GM19324 (cell line): ENCODE results near the gene FGD5.
"Not testable (repeated sequence)": the region's sequence is repeated elsewhere in the genome, so short reads cannot be mapped to it uniquely, and the experiment has no call there.

Source experiments
- ATAC-seq: cut with Tn5 transposase; IDR thresholded peaks from one replicate; pipeline ENCODE4 v1.9.1; 2021; ENCODE audit warnings: mild to moderate bottlenecking, moderate library complexity; ENCODE audit not compliant: unreplicated experiment, low FRiP score

The FGD5 gene

DNA sequence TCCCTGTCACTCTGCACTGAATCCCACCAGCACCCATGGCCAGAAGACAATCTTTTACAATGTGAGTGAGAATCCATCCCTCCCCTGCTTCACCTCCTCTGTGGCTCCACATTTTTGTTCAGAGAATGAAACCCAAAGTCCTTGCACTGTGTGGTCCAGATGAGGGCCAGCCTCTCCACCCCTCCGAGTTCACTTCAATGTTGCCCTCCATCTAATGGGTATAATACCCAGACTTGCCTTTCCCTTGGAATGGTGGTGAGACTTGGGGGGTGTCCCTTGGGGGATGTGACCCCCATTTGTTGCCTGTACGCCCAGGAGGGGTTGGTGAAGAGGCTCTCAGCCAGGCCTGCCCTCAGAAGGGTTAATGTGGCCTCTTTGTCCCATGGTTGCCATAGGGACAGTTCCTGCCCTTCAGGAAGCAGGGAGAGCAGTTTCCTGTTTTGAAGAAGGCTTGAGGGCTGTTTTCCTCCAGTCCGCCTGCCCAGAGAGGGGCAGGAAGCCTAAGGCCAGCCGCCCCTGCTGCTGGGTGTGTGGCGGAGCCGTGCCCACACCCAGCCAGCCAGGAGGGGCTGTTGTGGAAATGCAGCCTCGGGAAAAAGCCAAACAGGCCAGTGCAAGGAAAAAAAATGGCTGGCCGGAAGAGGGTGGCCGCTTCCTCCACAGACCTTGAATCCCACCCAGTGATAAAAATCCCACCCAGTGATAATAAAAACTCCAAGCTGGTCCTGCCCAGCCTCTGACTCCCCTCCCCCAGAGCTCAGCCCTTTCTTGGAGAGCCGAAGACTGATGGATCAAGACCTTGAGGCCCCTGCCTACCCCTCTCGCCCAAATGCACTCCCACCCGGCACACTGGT is 14.6 kb upstream of the FGD5 start:
- no peak for ATAC-seq

DNA sequence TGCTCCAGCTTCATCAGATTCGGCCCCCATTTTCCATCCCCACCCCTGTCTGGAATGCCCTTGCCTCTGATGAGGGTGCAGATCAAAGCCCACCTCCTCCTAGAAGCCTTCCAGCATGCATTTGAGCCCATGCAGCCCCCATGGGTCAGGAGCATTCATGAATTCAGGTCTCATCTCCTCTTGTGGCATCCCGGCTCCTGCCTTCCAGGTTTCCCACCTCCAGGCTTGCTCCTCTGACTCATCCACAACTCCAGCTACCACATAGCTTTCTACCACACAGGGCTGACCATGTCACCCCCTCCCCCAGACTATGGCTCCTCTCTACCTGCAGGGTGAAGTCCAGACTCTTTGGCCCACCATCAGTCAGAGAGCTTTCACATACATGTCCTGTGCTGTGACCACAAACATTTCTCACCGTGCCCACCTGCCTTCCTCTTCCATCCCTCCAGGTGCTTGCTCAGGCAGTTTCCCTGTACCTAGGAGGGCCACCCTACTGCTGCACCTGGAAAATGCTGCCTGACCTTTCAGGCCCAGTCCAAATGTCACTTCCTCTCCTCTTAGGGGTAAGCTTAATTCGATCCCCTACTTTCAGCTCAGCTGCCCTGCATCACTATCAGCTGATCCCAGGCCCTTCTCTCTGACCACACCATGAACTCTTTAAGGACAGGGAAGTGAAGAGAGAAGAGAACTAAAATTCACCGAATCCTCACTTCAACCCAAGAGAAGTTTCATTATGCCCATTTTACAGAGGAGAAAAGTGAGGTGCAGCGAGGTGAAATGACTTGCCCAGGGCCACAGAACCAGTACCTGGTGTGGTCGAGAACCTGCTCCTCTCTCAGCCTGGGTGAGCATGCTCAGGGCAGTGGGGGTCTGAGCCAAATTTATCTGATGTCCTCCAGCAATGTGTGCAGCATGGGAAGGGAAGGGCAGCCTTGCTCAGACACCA is 13.7 kb upstream of the FGD5 start:
- no peak for ATAC-seq

- ATAC-seq: no peak
Observed at GRCh38 chr3:14805961-14806537, 12.7 kb upstream of the FGD5 start.

DNA sequence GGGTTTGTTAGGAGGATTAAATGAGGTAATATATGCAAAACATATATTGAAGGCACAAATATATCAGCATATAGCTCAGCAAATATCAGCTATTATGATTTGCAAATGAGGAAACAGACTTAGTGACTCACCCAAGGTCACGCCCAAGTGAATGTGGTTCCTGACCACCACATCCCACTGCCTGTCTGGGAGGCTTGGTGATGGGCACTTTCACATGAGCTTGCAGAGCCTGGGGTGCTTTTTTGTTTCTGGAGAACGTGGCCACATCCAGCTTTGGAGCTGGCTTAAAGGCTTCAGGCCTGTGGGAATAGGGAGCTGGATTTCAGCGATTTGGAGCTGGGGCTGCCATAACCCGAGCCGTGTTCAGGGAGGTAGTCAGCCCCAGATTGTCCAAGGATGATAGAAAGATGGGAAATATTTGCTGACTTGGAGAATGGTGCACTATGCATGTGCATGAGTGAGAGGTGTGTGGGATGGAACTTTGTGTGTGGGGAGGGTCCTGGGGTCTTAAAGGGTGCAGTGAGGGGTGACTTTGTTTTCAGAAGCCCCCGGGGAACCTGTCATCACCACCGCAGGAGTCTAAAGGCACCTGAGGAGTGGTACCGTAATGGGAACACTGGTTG is 12.0 kb upstream of the FGD5 start:
- ATAC-seq: no peak

- no peak for ATAC-seq
Observed at GRCh38 chr3:14808025-14808424, 10.7 kb upstream of the FGD5 start.

DNA sequence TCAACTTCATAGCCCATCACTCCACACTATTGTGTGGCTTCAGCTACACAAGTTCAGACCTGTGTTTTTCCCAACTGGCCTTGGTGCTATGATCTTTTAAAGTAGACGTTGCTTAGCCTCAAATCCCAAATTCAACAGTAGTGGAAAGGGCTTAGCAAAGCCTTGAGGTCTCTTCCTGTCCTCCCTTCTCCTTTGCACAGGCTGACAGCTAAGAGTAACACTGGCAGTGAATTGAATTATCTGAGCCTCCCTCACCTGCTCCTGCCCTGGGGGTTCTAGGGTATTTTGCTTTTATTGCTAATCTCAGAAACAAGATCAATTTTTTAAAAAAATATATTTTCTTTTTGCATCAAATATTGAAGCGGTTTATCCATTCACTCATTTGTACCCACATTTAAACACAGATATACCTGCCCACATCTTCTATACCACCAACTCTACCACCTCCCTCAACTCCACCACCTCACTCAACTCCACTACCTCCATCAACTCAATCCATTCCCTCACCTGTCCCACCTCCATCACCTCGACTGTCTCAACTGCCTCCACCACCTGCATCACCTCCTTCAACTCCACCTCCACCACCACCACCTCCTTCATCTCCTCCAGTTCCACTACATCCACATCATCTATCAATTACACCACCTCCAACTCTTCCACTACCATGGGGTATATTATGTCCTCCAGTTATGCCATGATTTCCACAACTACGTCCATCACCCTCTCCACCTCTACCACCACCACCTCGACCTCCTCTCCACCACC is 10.1 kb upstream of the FGD5 start:
- ATAC-seq: no peak

DNA sequence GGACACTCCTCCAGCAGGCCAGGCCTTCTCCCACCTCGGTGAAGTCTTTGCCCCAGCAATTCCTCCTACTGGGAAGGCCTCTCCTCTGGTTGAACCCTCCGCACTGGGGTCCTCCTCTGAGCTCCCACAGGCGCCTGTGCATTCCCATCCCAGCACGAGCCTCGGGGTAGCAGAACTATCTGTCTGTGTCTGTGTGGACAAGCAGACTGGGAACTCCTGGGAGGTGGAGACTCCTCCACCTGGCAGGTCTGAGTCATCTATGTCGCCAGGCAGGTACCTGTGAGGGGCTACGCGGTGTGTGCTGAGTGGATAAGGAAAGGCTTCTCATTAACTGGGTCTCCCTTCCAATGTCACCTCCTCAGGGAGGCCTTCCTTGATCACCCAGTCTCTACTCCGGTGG is 9.2 kb upstream of the FGD5 start:
- ATAC-seq: not testable (repeated sequence)

DNA sequence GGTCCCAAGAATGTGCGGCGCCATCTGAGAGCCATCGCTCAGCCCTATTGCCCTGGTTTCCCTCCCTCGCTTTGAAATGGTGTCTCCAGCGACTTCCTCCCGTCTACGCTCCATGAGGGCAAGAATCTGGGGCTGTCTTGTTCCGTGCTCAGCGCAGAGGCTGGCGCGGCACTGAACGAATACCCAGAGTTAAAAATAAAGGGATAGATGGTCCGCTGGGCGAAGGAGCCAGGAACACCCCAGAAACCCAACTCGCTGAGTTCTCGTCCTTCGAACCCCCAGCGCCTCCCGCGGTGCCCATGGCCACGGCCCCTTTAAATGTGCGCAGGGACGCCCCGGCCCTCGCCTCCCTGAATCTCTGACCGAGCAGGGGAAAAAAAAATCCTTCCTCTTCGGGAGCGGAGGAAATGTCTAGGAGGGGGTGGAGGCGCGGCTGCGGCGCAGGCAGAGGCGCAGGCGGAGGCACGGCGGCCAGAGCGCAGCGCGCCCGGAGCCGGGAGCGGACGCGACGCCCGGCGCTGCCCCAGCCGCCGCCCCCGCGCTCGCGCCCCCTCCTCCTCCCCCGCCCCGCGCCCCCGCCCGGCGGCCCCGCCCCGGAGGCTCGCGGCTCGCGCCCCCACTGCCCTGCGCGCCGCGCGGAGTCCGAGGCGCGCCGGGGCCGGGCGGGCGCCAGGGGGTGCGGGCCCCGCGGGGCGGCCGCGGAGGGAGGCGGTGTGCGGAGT is 8.5 kb upstream of the FGD5 start:
- no peak for ATAC-seq

GRCh38 chr3:14810801-14811661 is 7.7 kb upstream of the FGD5 start:
- no peak for ATAC-seq

- ATAC-seq: no peak
Observed at GRCh38 chr3:14811684-14812083, 7.1 kb upstream of the FGD5 start.

DNA sequence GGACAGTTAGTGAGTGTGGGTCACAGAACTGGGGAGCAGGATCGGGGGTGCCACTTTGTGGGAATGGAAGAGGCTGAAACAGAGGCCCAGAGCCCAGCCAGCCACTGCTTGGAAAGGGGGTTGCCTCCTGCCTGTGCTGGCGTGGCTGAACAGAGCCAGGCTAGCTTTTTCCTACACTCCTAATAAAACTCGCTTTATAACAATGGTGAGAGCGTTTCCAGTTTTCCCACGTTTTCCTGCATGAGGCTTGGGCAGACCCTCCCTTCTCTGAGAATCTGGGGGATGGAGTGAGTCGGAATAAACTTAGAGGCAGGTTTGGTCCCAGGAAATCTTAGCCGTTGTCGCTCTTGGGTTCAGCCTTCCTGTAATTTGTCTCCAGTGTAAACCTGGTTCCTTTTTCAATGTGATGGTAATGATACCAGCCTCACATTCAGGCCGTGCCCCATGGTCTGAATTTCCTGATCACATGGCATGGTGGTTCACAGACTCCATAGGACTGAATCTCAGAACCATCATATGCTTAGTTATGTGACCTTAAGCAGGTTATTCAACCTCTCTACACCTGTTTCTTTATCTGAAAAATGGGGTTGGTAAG is 6.5 kb upstream of the FGD5 start:
- no peak for ATAC-seq

DNA sequence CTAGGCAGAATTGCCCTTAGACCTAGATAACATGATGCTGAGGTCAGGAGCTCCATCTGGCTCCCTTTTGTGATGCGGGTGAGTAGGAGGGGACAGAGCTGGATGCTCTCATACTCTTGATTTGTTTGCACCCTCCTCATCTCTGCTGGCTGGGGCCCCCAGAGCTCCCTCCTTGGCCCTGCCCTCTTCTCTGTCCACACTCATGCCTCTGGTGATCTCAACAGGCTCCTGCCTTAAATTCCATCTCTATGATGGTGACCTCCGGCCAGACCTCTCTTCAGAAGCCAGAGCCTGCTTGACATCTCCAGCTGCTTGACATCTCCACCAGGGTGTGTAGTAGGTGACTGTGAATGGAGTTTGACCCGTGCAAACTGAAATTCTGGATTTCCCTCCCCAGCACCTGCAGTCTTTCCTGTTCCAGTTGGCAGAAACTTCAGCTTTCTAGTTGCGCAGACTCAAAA is 4.3 kb upstream of the FGD5 start:
- no peak for ATAC-seq

DNA sequence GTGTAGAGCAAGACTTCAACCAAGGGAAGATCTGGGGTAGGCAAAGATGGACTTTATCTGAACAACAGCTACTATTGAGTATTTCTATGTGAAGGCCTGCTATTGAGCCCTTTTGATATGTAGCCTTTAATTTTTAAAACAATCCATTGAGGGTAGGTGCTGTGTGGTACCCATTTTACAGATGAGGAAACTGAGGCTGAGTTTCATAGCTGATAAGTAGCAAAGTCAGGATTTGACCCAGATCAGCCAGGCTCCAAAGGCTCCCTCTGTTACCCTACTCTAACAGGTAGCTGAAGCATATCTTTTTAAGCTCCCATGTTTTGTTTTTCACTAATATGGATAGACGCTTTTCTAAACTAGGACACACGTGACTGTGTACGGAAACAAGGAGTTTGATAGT is 2.4 kb upstream of the FGD5 start:
- ATAC-seq: no peak

- ATAC-seq: no peak
Observed at GRCh38 chr3:14819671-14820070, 909 bp downstream of the FGD5 start.

DNA sequence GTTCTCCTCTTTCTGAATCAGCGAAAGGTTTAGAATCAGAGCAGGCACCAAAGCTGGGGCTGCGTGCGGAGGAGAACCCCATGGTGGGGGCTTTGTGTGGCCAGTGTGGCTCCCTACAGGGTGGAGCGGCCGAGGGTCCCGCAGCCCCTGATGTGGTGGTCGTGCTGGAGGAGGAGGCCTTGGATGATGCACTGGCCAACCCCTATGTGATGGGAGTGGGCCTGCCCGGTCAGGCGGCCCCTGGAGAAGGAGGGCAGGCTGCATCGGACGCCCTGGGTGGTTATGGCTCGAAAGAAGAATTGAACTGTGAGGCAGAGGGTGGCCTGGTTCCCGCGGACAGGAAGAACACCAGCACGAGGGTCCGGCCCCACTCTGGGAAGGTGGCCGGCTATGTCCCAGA is 1.4 kb downstream of the FGD5 start:
- no peak for ATAC-seq

GRCh38 chr3:14821151-14821550 is 2.4 kb downstream of the FGD5 start:
- no peak for ATAC-seq

- ATAC-seq: no peak
Observed at GRCh38 chr3:14822134-14822533, 3.4 kb downstream of the FGD5 start.
